Common myeloid progenitor, CD34-positive (primary cell): ENCODE results near the gene CCDC144A.
"Not testable (repeated sequence)": the region's sequence is repeated elsewhere in the genome, so short reads cannot be mapped to it uniquely, and the experiment has no call there.

Experiments
- CTCF ChIA-PET: fragments of 350-600 bp; sonication (Branson Sonifier 250); formaldehyde crosslinking; loops from one replicate; lab custom pipeline; 2021; ENCODE audit warnings: antibody characterized with exemption; lab: Charles Lee
- POLR2A ChIA-PET: fragments of 350-600 bp; sonication (Branson Sonifier 250); formaldehyde crosslinking; loops from one replicate; lab custom pipeline; 2021; ENCODE audit warnings: antibody characterized with exemption; lab: Charles Lee
- DNase-seq, 3 donors: peaks; one replicate each; pipeline versions ENCODE4 v3.0.0 to v3.0.0-alpha.2; 2013
- H3K27ac ChIP-seq, 2 experiments: 1 replicate in 1 of 2; 2 replicates in 1 of 2; pipeline ENCODE4 v1.7.0; 2013; ENCODE audit warnings: inconsistent platforms in 2 of 2, low read length in 2 of 2, mild to moderate bottlenecking in 2 of 2, low read depth in 1 of 2, moderate library complexity in 1 of 2; ENCODE audit not compliant: severe bottlenecking in 2 of 2, insufficient read depth in 1 of 2, poor library complexity in 1 of 2
- H3K27me3 ChIP-seq, 5 experiments: replicated peaks in 2 of 5; 1 replicate in 3 of 5; 2 replicates in 2 of 5; pipeline versions ENCODE4 v1.6.1 to v1.7.0; 2013; ENCODE audit warnings: low read length in 4 of 5, mild to moderate bottlenecking in 2 of 5, moderate library complexity in 2 of 5, inconsistent platforms in 1 of 5; ENCODE audit not compliant: insufficient read depth in 5 of 5, control insufficient read depth in 4 of 5
- H3K36me3 ChIP-seq, 4 experiments: 1 replicate in 2 of 4; 2 replicates in 2 of 4; pipeline versions ENCODE4 v1.6.1 to v1.7.0; 2013; ENCODE audit warnings: low read length in 3 of 4, control low read depth in 1 of 4, mild to moderate bottlenecking in 1 of 4; ENCODE audit not compliant: control insufficient read depth in 4 of 4, insufficient read depth in 4 of 4
- H3K4me1 ChIP-seq, 4 experiments: 1 replicate in 3 of 4; 2 replicates in 1 of 4; pipeline versions ENCODE4 v1.6.1 to v1.7.1; 2013; ENCODE audit warnings: low read length in 3 of 4, mild to moderate bottlenecking in 3 of 4, control low read depth in 1 of 4, inconsistent platforms in 1 of 4, moderate library complexity in 1 of 4; ENCODE audit not compliant: control insufficient read depth in 4 of 4, insufficient read depth in 4 of 4; ENCODE audit errors: control extremely low read depth in 1 of 4
- H3K4me3 ChIP-seq, 7 experiments: 1 replicate in 4 of 7; 2 replicates in 3 of 7; pipeline versions ENCODE4 v1.5.1 to v1.7.0; 2013; ENCODE audit warnings: mild to moderate bottlenecking in 7 of 7, low read length in 6 of 7, moderate library complexity in 6 of 7, inconsistent platforms in 2 of 7, low read depth in 2 of 7, control low read depth in 1 of 7; ENCODE audit not compliant: insufficient read depth in 4 of 7, control insufficient read depth in 1 of 7; ENCODE audit errors: extremely low read depth in 1 of 7
- H3K9me3 ChIP-seq, 5 experiments: 1 replicate in 4 of 5; 2 replicates in 1 of 5; pipeline versions ENCODE4 v1.6.1 to v1.7.1; 2013; ENCODE audit warnings: low read length in 4 of 5, mild to moderate bottlenecking in 2 of 5, inconsistent platforms in 1 of 5, low read depth in 1 of 5, moderate library complexity in 1 of 5; ENCODE audit not compliant: control insufficient read depth in 4 of 5, insufficient read depth in 2 of 5; ENCODE audit errors: control extremely low read depth in 1 of 5
- WGBS: methylation state at CpG from one replicate; pipeline ENCODE4 v1.1.5; 2013; ENCODE audit not compliant: insufficient coverage; 5-methylcytosine and 5-hydroxymethylcytosine counted together

The CCDC144A gene

GRCh38 chr17:16662936-16663335 is 27.1 kb upstream of the CCDC144A start:
- no CpG with 5 or more reads among the region's 1 CpG for WGBS

DNA sequence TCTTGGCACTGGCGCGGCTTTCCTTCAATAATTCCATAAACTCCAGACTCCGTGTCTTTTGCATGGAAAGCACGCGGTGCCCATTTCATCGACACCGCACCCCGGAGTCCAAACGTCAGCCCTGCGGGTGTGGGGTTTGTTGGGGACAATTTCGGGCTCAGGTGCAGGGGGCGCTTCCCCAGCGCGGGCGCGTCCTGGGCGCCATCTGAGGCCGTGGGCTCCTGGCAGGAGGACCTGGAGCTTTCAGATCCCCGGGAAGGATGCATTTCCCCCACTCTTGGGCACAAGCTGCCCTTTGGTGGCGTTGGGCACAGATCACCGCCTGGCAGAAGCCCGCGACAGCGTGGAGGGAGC is 23.5 kb upstream of the CCDC144A start:
- H3K4me3 ChIP-seq, result peak overlapping the region in 1 of 7 experiments; percentile 26
- H3K36me3 ChIP-seq, DNase-seq, H3K27ac ChIP-seq, CTCF ChIA-PET, POLR2A ChIA-PET, H3K9me3 ChIP-seq, H3K4me1 ChIP-seq: not testable (repeated sequence)
- H3K27me3 ChIP-seq, result peaks cover 3 to 61% (median 15%) of the 10 kb centered on the region in 5 experiments
- 45% methylated on average over 22 of the region's 24 CpGs for WGBS

More at GRCh38 chr17:16662936-16663335, 27.1 kb upstream of the CCDC144A start:
- no peak for DNase-seq
- Histone ChIP-seq H3K9me3 (peaks cover 0 to 5% (median 0%) of the 10 kb centered on the region in 5 experiments), H3K36me3 (no peaks in the 10 kb centered on the region), H3K27ac (no peak overlapping the region), H3K4me1 (peaks cover 0 to 6% (median 2%) of the 10 kb centered on the region in 4 experiments), H3K27me3 (peaks cover 4 to 33% (median 9%) of the 10 kb centered on the region in 5 experiments), H3K4me3 (no peak overlapping the region)
- ChIA-PET CTCF (no interaction called here), POLR2A (no interaction called here)

- 1% methylated on average over 45 of the region's 61 CpGs for WGBS
- H3K27ac ChIP-seq, CTCF ChIA-PET, POLR2A ChIA-PET, H3K36me3 ChIP-seq, H3K4me1 ChIP-seq, H3K9me3 ChIP-seq: not testable (repeated sequence)
- H3K27me3 ChIP-seq, result peaks cover 3 to 62% (median 15%) of the 10 kb centered on the region in 5 experiments
- H3K4me3 ChIP-seq, result peak overlapping the region in 3 of 7 experiments; percentile 26 to 37 (median 37)
- DNase-seq, result peak; percentile 15 to 70 (median 46)
These were observed 23.0 kb upstream of the CCDC144A start for GRCh38 chr17:16666907-16667636.

- CTCF ChIA-PET, result no interaction called here
- 93% methylated on average over 4 of the region's 6 CpGs for WGBS
- DNase-seq, result peak in 1 of 3 donors; percentile 15
These were observed 13.3 kb upstream of the CCDC144A start for GRCh38 chr17:16676676-16677268.

GRCh38 chr17:16683290-16684138 is 6.5 kb upstream of the CCDC144A start:
- 49% methylated on average over 35 of the region's 44 CpGs for WGBS
- H3K27ac ChIP-seq, H3K36me3 ChIP-seq, DNase-seq, H3K4me1 ChIP-seq, CTCF ChIA-PET, H3K9me3 ChIP-seq, POLR2A ChIA-PET: not testable (repeated sequence)
- H3K27me3 ChIP-seq, result peaks cover 0 to 30% (median 2%) of the 10 kb centered on the region in 5 experiments
- H3K4me3 ChIP-seq, result peak overlapping the region in 1 of 7 experiments; percentile 33

More at GRCh38 chr17:16676676-16677268, 13.3 kb upstream of the CCDC144A start:
- H3K9me3 ChIP-seq, result no peaks in the 10 kb centered on the region
- POLR2A ChIA-PET, result no interaction called here
- H3K27ac ChIP-seq, result no peak overlapping the region
- H3K4me1 ChIP-seq, result no peaks in the 10 kb centered on the region
- H3K27me3 ChIP-seq, result peaks cover 0 to 9% (median 0%) of the 10 kb centered on the region in 5 experiments
- H3K4me3 ChIP-seq, result no peak overlapping the region
- H3K36me3 ChIP-seq, result no peaks in the 10 kb centered on the region

GRCh38 chr17:16686019-16686418 is 4.0 kb upstream of the CCDC144A start:
- no CpG with 5 or more reads among the region's 4 CpGs for WGBS
- H3K27ac ChIP-seq, H3K9me3 ChIP-seq, H3K4me1 ChIP-seq, H3K36me3 ChIP-seq, CTCF ChIA-PET, DNase-seq, POLR2A ChIA-PET, H3K4me3 ChIP-seq: not testable (repeated sequence)
- peaks cover 0 to 28% (median 2%) of the 10 kb centered on the region in 5 experiments for H3K27me3 ChIP-seq
